Measurements from ENCODE around the gene LRP4.

The LRP4 gene

GRCh38 chr11:46894961-46895360 is 23.4 kb downstream of the LRP4 start:
- TF ChIP-seq, protein P1, sequence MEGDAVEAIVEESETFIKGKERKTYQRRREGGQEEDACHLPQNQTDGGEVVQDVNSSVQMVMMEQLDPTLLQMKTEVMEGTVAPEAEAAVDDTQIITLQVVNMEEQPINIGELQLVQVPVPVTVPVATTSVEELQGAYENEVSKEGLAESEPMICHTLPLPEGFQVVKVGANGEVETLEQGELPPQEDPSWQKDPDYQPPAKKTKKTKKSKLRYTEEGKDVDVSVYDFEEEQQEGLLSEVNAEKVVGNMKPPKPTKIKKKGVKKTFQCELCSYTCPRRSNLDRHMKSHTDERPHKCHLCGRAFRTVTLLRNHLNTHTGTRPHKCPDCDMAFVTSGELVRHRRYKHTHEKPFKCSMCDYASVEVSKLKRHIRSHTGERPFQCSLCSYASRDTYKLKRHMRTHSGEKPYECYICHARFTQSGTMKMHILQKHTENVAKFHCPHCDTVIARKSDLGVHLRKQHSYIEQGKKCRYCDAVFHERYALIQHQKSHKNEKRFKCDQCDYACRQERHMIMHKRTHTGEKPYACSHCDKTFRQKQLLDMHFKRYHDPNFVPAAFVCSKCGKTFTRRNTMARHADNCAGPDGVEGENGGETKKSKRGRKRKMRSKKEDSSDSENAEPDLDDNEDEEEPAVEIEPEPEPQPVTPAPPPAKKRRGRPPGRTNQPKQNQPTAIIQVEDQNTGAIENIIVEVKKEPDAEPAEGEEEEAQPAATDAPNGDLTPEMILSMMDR (IDR thresholded peaks at IDR 0.05; ENCODE audit: low read length, missing control alignments): no peak
- no peak for DNase-seq (ENCODE audit: low read depth)
- H3K4me3 ChIP-seq (replicated peaks; ENCODE audit: low read depth, low read length): no peak overlapping the region

DNA sequence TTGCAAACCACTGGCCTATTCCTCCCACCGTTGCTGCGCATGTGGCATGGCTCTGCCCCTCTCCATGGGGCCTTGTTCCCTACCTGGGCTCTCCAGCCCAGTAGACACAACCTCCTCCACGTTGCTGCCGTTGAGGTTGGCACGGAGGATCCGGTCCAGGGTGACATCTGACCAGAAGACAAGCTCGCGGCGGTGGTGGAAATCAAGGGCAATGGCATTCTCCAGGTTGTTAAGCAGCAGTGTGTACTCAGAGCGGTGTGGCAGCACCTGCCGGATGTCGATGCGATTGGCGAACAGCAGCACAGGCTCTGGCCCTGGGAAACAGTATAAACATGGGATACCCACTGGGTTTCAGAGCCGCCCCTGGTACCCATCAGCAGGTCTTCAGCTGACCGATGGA is 23.8 kb downstream of the LRP4 start:
- no peak overlapping the region for H3K4me3 ChIP-seq (replicated peaks; ENCODE audit: low read depth, low read length)
- TF ChIP-seq, protein P1 (IDR thresholded peaks at IDR 0.05; ENCODE audit: low read length, missing control alignments): no peak

DNA sequence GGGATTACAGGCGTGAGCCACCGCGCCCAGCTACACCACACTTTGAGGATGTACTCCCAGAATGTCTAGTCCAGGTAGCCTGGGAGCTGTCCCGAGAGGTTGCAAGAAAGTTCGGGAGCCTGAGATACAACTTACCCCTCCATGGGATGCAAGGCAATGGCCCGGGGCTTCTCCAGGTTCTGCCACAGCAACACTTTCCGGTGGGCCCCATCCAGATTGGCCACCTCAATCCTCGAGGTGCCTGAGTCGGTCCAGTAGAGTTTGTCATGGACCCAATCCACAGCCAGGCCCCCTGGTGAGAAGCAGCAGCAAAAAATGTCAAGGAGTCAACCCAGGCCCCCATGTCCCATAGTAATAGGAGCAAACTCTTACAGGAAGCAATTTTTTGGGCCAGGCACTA is 25.5 kb downstream of the LRP4 start:
- no peak for DNase-seq (ENCODE audit: low read depth)
- H3K4me3 ChIP-seq (replicated peaks; ENCODE audit: low read depth, low read length): no peak overlapping the region
- TF ChIP-seq, protein P1 (IDR thresholded peaks at IDR 0.05; ENCODE audit: low read length, missing control alignments): no peak

More for the DNA sequence above, 23.8 kb downstream of the LRP4 start:
- DNase-seq (ENCODE audit: low read depth): no peak

GRCh38 chr11:46892109-46892508 is 26.2 kb downstream of the LRP4 start:
- no peak overlapping the region for H3K4me3 ChIP-seq (replicated peaks; ENCODE audit: low read depth, low read length)
- TF ChIP-seq, protein P1 (IDR thresholded peaks at IDR 0.05; ENCODE audit: low read length, missing control alignments): no peak
- no peak for DNase-seq (ENCODE audit: low read depth)

GRCh38 chr11:46890665-46891064 is 27.7 kb downstream of the LRP4 start:
- no peak overlapping the region for H3K4me3 ChIP-seq (replicated peaks; ENCODE audit: low read depth, low read length)

DNA sequence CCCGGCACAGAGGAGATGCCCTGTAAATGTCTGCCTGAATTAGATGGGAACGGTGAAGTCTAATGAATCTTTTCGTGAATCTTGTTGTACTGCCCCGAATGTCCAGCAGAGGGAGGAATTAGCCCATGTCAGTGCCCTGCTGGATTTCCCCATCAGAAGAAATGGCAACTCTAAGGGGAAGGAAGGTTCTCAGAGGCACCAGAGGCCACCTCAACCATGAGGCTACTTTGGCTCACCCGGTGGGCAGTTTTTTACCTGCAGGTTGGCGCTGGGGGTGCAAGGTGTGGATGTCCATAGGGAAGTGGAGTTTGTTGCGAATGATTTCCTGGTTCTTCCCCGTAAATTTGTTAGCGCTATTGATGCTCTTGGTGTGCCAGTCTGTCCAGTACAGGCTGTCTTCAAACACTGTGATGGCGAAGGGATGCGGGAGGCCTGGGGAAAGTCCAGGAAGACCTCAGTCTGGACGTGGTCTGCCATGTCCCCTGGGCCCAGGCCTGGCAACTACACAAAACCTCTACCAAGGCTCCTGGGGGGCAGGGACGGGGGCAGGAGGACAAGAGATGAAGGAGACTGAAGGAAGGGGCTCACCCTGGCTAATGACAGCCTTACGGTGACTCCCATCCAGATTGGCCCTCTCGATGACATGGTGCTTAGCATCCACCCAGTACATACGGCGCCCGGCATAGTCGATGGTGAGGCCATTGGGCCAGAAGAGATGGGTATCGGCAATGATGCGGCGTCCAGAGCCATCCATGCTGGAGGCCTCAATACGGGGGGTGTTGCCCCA is 28.5 kb downstream of the LRP4 start:
- TF ChIP-seq, protein P1 (IDR thresholded peaks at IDR 0.05; ENCODE audit: low read length, missing control alignments): peak; percentile 91
- DNase-seq (ENCODE audit: low read depth): peak; percentile 82
- no peak overlapping the region for H3K4me3 ChIP-seq (replicated peaks; ENCODE audit: low read depth, low read length)

More at GRCh38 chr11:46890665-46891064, 27.7 kb downstream of the LRP4 start:
- DNase-seq (ENCODE audit: low read depth): no peak
- TF ChIP-seq, protein P1 (IDR thresholded peaks at IDR 0.05; ENCODE audit: low read length, missing control alignments): no peak

GRCh38 chr11:46889251-46889650 is 29.1 kb downstream of the LRP4 start:
- TF ChIP-seq, protein P1 (IDR thresholded peaks at IDR 0.05; ENCODE audit: low read length, missing control alignments): no peak
- no peak for DNase-seq (ENCODE audit: low read depth)
- no peak overlapping the region for H3K4me3 ChIP-seq (replicated peaks; ENCODE audit: low read depth, low read length)
